CD14-positive monocyte (primary cell): ENCODE measurements around the gene GRHL1. TPM values are rescaled to one million over a fixed set of nuclear protein-coding genes. Genes with fewer than 3 reads are reported as not detected.
A peak's percentile ranks its signal among the peaks of the same experiment; 100 is the strongest.

Experiments used
- DNase-seq, 3 donors: peaks; one replicate each; pipeline ENCODE4 v3.0.0-alpha.2; 2011 to 2022
- H2AFZ ChIP-seq: 2 replicates; pipeline ENCODE4 v1.6.0; 2012; ENCODE audit warnings: mild to moderate bottlenecking, low read depth, low read length, inconsistent platforms; ENCODE audit not compliant: insufficient read depth, poor library complexity, severe bottlenecking
- H3K27ac ChIP-seq, 2 donors: 1 replicate in 1 of 2; 2 replicates in 1 of 2; pipeline ENCODE4 v1.5.1; 2012 to 2013; ENCODE audit warnings: low read length in 2 of 2, control low read depth in 1 of 2, inconsistent platforms in 1 of 2, low read depth in 1 of 2, mild to moderate bottlenecking in 1 of 2
- H3K27me3 ChIP-seq, 2 donors: one replicate each; pipeline versions ENCODE4 v1.6.0 to v1.6.1; 2011 to 2013; ENCODE audit warnings: low read length in 2 of 2; ENCODE audit not compliant: control insufficient read depth in 2 of 2, insufficient read depth in 2 of 2
- H3K36me3 ChIP-seq, 2 donors: replicated peaks in 1 of 2; 1 replicate in 1 of 2; 2 replicates in 1 of 2; pipeline versions ENCODE4 v1.5.1 to v1.6.1; 2012 to 2013; ENCODE audit warnings: low read length in 2 of 2, control low read depth in 1 of 2, inconsistent platforms in 1 of 2, mild to moderate bottlenecking in 1 of 2; ENCODE audit not compliant: insufficient read depth in 2 of 2, control insufficient read depth in 1 of 2
- H3K4me1 ChIP-seq, 2 donors: 1 replicate in 1 of 2; 2 replicates in 1 of 2; pipeline versions ENCODE4 v1.5.1 to v1.6.1; 2012 to 2013; ENCODE audit warnings: low read length in 2 of 2, control low read depth in 1 of 2, inconsistent platforms in 1 of 2, mild to moderate bottlenecking in 1 of 2, moderate library complexity in 1 of 2; ENCODE audit not compliant: insufficient read depth in 2 of 2, control insufficient read depth in 1 of 2
- H3K4me2 ChIP-seq: replicated peaks from 2 replicates; pipeline ENCODE3; 2012; ENCODE audit warnings: low read length, moderate library complexity, mild to moderate bottlenecking; ENCODE audit not compliant: poor library complexity, severe bottlenecking; ENCODE audit errors: extremely low read depth
- H3K4me3 ChIP-seq, 3 experiments: fragments of 200-600 bp in 1 of 3; sonication (generic) in 1 of 3; replicated peaks in 1 of 3; 1 replicate in 2 of 3; 2 replicates in 1 of 3; pipeline ENCODE4 v1.5.1; 2011 to 2013; ENCODE audit warnings: low read length in 3 of 3, mild to moderate bottlenecking in 3 of 3, control low read depth in 2 of 3, low read depth in 2 of 3, inconsistent platforms in 1 of 3, moderate library complexity in 1 of 3
- H3K79me2 ChIP-seq: 2 replicates; pipeline ENCODE4 v1.6.0; 2012; ENCODE audit warnings: mild to moderate bottlenecking, control low read depth, inconsistent platforms, low read length, moderate library complexity; ENCODE audit not compliant: insufficient read depth
- H3K9ac ChIP-seq: 2 replicates; pipeline ENCODE4 v1.6.0; 2017; ENCODE audit warnings: low read length, mild to moderate bottlenecking; ENCODE audit not compliant: insufficient read depth, poor library complexity, severe bottlenecking
- H3K9me3 ChIP-seq, 2 donors: replicated peaks in 1 of 2; 1 replicate in 1 of 2; 2 replicates in 1 of 2; pipeline versions ENCODE4 v1.5.1 to v1.6.1; 2012 to 2013; ENCODE audit warnings: low read length in 2 of 2, control low read depth in 1 of 2; ENCODE audit not compliant: control insufficient read depth in 1 of 2, insufficient read depth in 1 of 2
- H4K20me1 ChIP-seq: 2 replicates; pipeline ENCODE4 v1.6.0; 2012; ENCODE audit warnings: mild to moderate bottlenecking, low read length, control low read depth, moderate library complexity; ENCODE audit not compliant: insufficient read depth
- H3K27ac Mint-ChIP-seq, 7 donors: one replicate each; pipeline ENCODE4 v1.8.0; 2020; ENCODE audit warnings: mild to moderate bottlenecking in 7 of 7, mixed read lengths in 7 of 7, moderate library complexity in 6 of 7, inconsistent platforms in 2 of 7
- H3K27me3 Mint-ChIP-seq, 3 donors: one replicate each; pipeline ENCODE4 v1.8.0; 2021 to 2022; ENCODE audit warnings: low read depth in 3 of 3, mild to moderate bottlenecking in 3 of 3, mixed read lengths in 3 of 3, moderate library complexity in 3 of 3, inconsistent platforms in 1 of 3
- H3K36me3 Mint-ChIP-seq, 2 donors: one replicate each; pipeline ENCODE4 v1.8.0; 2020; ENCODE audit warnings: mixed read lengths in 2 of 2, inconsistent platforms in 1 of 2, mild to moderate bottlenecking in 1 of 2
- H3K4me1 Mint-ChIP-seq: one replicate; pipeline ENCODE4 v1.8.0; 2020; ENCODE audit warnings: mild to moderate bottlenecking, mixed read lengths
- H3K4me3 Mint-ChIP-seq, 2 donors: one replicate each; pipeline ENCODE4 v1.8.0; 2020; ENCODE audit warnings: mild to moderate bottlenecking in 2 of 2, mixed read lengths in 2 of 2, moderate library complexity in 1 of 2
- H3K9me3 Mint-ChIP-seq, 7 donors: one replicate each; pipeline ENCODE4 v1.8.0; 2020 to 2022; ENCODE audit warnings: mixed read lengths in 7 of 7, mild to moderate bottlenecking in 6 of 7, moderate library complexity in 6 of 7, inconsistent platforms in 2 of 7
- WGBS: methylation state at CpG from one replicate; pipeline ENCODE4 v1.1.5; 2013; ENCODE audit warnings: missing lambda C conversion rate; ENCODE audit not compliant: insufficient coverage; 5-methylcytosine and 5-hydroxymethylcytosine counted together
- intact Hi-C, 2 donors: fragments of 100-400 bp; cut with micrococcal nuclease; formaldehyde crosslinking; loops; one replicate each; pipeline versions ENCODE4 v1.15.0 to v1.15.1; 2023
- polyA plus RNA-seq, 3 donors: library from polyadenylated mRNA; depleted of rRNA in 1 of 3; unstranded in 2 of 3; stranded (reverse) in 1 of 3; fragments of 300-500 nt in 2 of 3; fragments of >200 nt in 1 of 3; fragmentation: Illumina TruSeq in 2 of 3; gene quantifications; 1 replicate in 2 of 3; 2 replicates in 1 of 3; pipeline ENCODE4 v1.2.3, GENCODE V29; 2012 to 2021
- TF ChIP-seq, protein P1 (sequence below): fragments of 200-600 bp; IDR thresholded peaks from one replicate; pipeline ENCODE4 v1.8.0; 2022; ENCODE audit warnings: antibody characterized with exemption, mild to moderate bottlenecking

Gene GRHL1
- polyA plus RNA-seq, 3 donors, result 0.08 TPM; not detected in 2

DNA sequence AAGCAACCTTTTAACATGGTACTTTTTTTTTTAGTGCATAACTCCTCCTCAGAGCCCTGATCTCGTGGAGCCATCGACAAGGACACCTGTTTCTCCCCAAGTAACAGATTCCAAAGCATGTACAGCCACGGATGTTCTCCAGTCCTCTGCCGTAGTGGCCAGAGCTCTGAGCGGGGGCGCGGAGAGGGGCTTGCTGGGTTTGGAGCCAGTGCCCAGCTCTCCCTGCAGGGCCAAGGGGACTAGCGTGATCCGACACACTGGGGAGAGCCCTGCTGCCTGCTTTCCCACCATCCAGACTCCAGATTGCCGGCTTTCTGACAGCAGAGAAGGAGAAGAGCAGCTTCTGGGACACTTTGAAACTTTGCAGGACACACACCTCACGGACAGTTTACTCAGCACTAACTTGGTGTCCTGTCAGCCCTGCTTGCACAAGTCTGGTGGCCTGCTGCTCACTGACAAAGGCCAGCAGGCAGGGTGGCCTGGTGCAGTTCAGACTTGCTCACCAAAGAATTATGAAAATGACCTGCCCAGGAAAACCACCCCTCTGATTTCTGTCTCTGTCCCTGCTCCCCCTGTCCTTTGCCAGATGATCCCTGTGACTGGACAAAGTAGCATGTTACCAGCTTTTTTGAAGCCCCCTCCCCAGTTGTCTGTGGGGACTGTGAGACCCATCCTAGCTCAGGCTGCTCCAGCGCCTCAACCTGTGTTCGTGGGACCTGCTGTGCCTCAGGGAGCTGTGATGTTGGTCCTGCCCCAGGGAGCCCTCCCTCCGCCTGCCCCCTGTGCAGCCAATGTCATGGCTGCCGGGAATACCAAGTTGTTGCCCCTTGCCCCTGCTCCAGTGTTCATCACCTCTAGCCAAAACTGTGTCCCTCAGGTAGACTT is 96.4 kb downstream of the GRHL1 start:
- Mint-ChIP-seq H3K27me3 (peaks cover 0 to 1% (median 0%) of the 10 kb centered on the region in 3 donors), H3K36me3 (peaks cover 61 to 79% of the 10 kb centered on the region in 2 donors), H3K4me3 (no peak overlapping the region), H3K27ac (peak overlapping the region in 5 of 7 donors; percentile 10 to 76 (median 50)), H3K4me1 (peaks cover 26% of the 10 kb centered on the region), H3K9me3 (peaks cover 0 to 2% (median 0%) of the 10 kb centered on the region in 7 donors)
- no peak overlapping the region for H3K9ac ChIP-seq
- TF ChIP-seq, protein P1, sequence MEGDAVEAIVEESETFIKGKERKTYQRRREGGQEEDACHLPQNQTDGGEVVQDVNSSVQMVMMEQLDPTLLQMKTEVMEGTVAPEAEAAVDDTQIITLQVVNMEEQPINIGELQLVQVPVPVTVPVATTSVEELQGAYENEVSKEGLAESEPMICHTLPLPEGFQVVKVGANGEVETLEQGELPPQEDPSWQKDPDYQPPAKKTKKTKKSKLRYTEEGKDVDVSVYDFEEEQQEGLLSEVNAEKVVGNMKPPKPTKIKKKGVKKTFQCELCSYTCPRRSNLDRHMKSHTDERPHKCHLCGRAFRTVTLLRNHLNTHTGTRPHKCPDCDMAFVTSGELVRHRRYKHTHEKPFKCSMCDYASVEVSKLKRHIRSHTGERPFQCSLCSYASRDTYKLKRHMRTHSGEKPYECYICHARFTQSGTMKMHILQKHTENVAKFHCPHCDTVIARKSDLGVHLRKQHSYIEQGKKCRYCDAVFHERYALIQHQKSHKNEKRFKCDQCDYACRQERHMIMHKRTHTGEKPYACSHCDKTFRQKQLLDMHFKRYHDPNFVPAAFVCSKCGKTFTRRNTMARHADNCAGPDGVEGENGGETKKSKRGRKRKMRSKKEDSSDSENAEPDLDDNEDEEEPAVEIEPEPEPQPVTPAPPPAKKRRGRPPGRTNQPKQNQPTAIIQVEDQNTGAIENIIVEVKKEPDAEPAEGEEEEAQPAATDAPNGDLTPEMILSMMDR, result no peak
- no peaks in the 10 kb centered on the region for H3K27me3 ChIP-seq
- peaks cover 52 to 64% of the 10 kb centered on the region in 2 donors for H3K36me3 ChIP-seq
- 100% methylated on average over 13 of the region's 15 CpGs for WGBS
- no peaks in the 10 kb centered on the region for H3K9me3 ChIP-seq
- intact Hi-C loops, result loop anchor here (2.0 to 10.0 kb wide), 4 partner anchors 63 to 493 kb away; partner anchors contain the start of gene ADAM17 (in 1 of the 2)
- H3K4me3 ChIP-seq, result no peak overlapping the region
- H3K4me2 ChIP-seq, result no peak overlapping the region
- no peak for DNase-seq
- H2AFZ ChIP-seq, result no peak overlapping the region
- H3K4me1 ChIP-seq, result peaks cover 7 to 22% of the 10 kb centered on the region in 2 donors
- no peak overlapping the region for H3K27ac ChIP-seq
- H3K79me2 ChIP-seq, result peaks cover 21% of the 10 kb centered on the region
- peaks cover 88% of the 10 kb centered on the region for H4K20me1 ChIP-seq

DNA sequence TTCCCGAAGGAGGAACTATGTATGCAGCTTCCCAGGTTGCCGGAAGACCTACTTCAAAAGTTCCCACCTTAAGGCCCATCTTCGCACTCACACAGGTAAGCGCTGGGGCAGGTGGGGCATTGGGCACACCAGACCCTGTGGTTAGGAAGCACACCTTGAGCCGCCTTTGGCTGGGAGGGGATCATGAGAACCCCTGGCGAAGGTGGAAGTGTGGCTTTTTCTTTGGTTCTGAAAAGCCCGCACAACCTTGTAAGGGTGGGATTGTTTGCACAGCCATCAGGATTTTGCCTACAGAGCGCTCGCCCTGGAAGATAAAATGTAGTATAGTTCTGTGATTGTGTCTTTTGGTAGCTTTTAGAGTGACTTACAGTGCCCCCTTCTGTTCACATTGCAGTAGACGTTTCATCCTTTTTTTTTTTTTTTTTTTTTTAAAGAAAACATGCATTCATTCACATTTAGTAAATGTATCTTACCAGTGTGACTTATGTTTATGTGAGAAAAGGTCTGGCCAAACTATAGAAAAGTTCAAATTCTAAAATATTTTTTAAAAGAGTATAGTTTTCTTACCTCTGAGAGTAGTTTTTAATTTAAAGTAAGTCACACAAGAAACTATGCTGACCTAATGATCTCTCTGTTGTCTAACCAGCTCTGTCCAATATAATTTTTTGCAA is 97.1 kb downstream of the GRHL1 start:
- peak; percentile 46 to 57 (median 55) for DNase-seq
- Mint-ChIP-seq H3K27ac (peak overlapping the region in 3 of 7 donors; percentile 15 to 76 (median 50)), H3K27me3 (no peaks in the 10 kb centered on the region), H3K4me3 (no peak overlapping the region), H3K9me3 (peaks cover 0 to 2% (median 0%) of the 10 kb centered on the region in 7 donors), H3K36me3 (peaks cover 69 to 87% of the 10 kb centered on the region in 2 donors), H3K4me1 (peaks cover 27% of the 10 kb centered on the region)
- H3K27me3 ChIP-seq, result no peaks in the 10 kb centered on the region
- no peak overlapping the region for H3K4me3 ChIP-seq
- H3K4me2 ChIP-seq, result no peak overlapping the region
- TF ChIP-seq, protein P1, result peak; percentile 80
- no peak overlapping the region for H2AFZ ChIP-seq
- peaks cover 21% of the 10 kb centered on the region for H3K79me2 ChIP-seq
- H3K27ac ChIP-seq, result no peak overlapping the region
- no peak overlapping the region for H3K9ac ChIP-seq
- H3K4me1 ChIP-seq, result peaks cover 7 to 21% of the 10 kb centered on the region in 2 donors
- H3K9me3 ChIP-seq, result no peaks in the 10 kb centered on the region
- peaks cover 96% of the 10 kb centered on the region for H4K20me1 ChIP-seq
- WGBS, result 82% methylated on average over 6 of the region's 10 CpGs
- peaks cover 60 to 72% of the 10 kb centered on the region in 2 donors for H3K36me3 ChIP-seq
- intact Hi-C loops, result loop anchor here (2.0 to 10.0 kb wide), 4 partner anchors 64 to 494 kb away; partner anchors contain the start of gene ADAM17 (in 1 of the 2)
